Mucosa of descending colon (tissue), 3 donors: Measurements from ENCODE around the gene MTUS2. TPM values are rescaled to one million over a fixed set of nuclear protein-coding genes. Genes with fewer than 3 reads are reported as not detected.

Experiments used
- ATAC-seq: fragments of 200-7000 bp; cut with Tn5 transposase; one replicate; pipeline ENCODE4 v1.9.1; 2020; ENCODE audit warnings: mild to moderate bottlenecking, moderate library complexity
- DNase-seq, 3 donors: peaks; one replicate each; pipeline ENCODE4 v3.0.0-alpha.2; 2020
- H3K36me3 ChIP-seq: fragments of 200-600 bp; one replicate; pipeline ENCODE4 v1.8.0; 2021; ENCODE audit warnings: low read depth, mild to moderate bottlenecking
- H3K4me1 ChIP-seq: fragments of 200-600 bp; one replicate; pipeline ENCODE4 v1.8.0; 2021; ENCODE audit warnings: low read depth, mild to moderate bottlenecking
- H3K4me3 ChIP-seq: fragments of 200-600 bp; one replicate; pipeline ENCODE4 v1.8.0; 2021; ENCODE audit warnings: mild to moderate bottlenecking
- H3K9me3 ChIP-seq: fragments of 200-600 bp; one replicate; pipeline ENCODE4 v1.8.0; 2021; ENCODE audit warnings: mild to moderate bottlenecking
- CTCF ChIP-seq: fragments of 200-600 bp; IDR thresholded peaks from one replicate; pipeline ENCODE4 v1.8.0; 2022; ENCODE audit warnings: antibody characterized with exemption, mild to moderate bottlenecking
- intact Hi-C, 2 donors: fragments of 100-400 bp; cut with DNase I in 1 of 2; cut with micrococcal nuclease in 1 of 2; formaldehyde crosslinking; loops; one replicate each; pipeline versions ENCODE4 v1.11.0 to v1.11.1; 2022; cut with DNase I, micrococcal nuclease
- total RNA-seq, 3 donors: library from RNA; stranded (reverse); fragmentation: NEBNext Ultra II Directional in 2 of 3; extraction: Animal tissue kit (Norgen Biotek cat#: 25700) in 2 of 3; gene quantifications; one replicate each; pipeline versions ENCODE4 v1.2.1 to v1.2.4, GENCODE V29; 2021 to 2023
- donor health status: DM: no; HTN: no; CAD: no; lungs with moderate emphysema.
- donor health status: DM: no; HTN: no; CAD: no.
- donor health status: DM: no; HTN: yes; CAD: no.

Gene MTUS2
- total RNA-seq, 3 donors from 2014 or later: 0.09 to 0.85 (median 0.60) TPM

- intact Hi-C loops: no loop called here
- no peaks in the 10 kb centered on the region for H3K4me1 ChIP-seq
- DNase-seq (no peak), ATAC-seq (no peak)
- no peak overlapping the region for H3K4me3 ChIP-seq
- TF ChIP-seq CTCF: no peak
- H3K36me3 ChIP-seq: no peaks in the 10 kb centered on the region
- H3K9me3 ChIP-seq: no peaks in the 10 kb centered on the region
These were observed 459.5 kb downstream of the MTUS2 start for GRCh38 chr13:29279356-29280254.

DNA sequence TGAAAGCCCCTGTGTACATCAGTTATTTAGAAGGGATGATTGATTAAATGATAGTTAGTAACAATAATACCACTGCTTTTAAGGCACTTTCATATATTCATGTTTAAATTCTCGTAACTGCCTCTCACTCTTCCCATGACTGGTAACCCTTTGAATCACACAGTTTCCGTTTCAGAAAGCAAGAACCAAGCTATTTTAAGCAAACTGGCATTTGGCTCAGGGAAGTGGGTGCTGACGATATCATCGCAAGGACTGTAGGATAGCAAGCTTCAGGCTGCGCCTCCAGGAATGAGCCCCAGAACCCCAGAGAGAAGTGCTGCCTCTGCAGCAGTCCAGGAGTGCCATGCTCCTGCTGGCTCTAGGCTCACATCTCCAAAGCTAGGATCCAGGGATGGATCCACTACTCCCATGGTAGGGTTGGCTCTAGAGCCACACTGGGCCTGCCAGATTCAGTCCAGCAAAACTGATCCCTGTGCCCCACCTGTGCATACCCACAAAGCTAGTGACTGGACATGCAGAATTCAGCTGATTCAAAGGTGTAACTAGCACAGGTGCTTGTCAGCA lies 461.9 kb downstream of the MTUS2 start:
- ATAC-seq: no peak
- no peak for TF ChIP-seq CTCF
- H3K4me1 ChIP-seq: no peaks in the 10 kb centered on the region
- H3K36me3 ChIP-seq: no peaks in the 10 kb centered on the region
- no peak for DNase-seq
- intact Hi-C loops: no loop called here
- no peaks in the 10 kb centered on the region for H3K9me3 ChIP-seq
- no peak overlapping the region for H3K4me3 ChIP-seq

DNA sequence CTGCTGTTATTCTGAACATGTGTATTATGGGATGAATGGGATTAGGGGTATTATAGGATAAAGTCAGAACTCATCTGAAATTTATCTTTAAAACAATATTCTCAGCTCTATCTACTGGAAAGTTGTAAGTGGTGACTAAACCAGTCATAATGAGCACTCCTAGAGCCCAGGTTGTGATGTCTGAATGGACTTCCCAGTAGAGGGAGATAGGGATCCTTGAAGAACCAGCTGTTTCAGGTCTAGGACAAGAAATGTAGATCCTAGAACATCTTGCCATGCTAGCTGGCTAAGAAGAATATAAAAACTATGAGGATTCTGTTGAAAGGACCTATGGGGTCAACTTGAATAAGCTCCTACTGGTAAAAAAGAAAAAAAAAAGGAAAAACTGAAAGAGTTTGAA lies 464.6 kb downstream of the MTUS2 start:
- DNase-seq (no peak), ATAC-seq (no peak)
- TF ChIP-seq CTCF: no peak
- intact Hi-C loops: no loop called here
- Histone ChIP-seq H3K9me3 (no peaks in the 10 kb centered on the region), H3K4me3 (no peak overlapping the region), H3K4me1 (no peaks in the 10 kb centered on the region), H3K36me3 (no peaks in the 10 kb centered on the region)

GRCh38 chr13:29287237-29287636 lies 467.1 kb downstream of the MTUS2 start:
- intact Hi-C loops: no loop called here
- TF ChIP-seq CTCF: no peak
- H3K9me3 ChIP-seq: no peaks in the 10 kb centered on the region
- no peak for DNase-seq
- no peak for ATAC-seq
- H3K4me3 ChIP-seq: no peak overlapping the region
- no peaks in the 10 kb centered on the region for H3K4me1 ChIP-seq
- H3K36me3 ChIP-seq: no peaks in the 10 kb centered on the region

DNA sequence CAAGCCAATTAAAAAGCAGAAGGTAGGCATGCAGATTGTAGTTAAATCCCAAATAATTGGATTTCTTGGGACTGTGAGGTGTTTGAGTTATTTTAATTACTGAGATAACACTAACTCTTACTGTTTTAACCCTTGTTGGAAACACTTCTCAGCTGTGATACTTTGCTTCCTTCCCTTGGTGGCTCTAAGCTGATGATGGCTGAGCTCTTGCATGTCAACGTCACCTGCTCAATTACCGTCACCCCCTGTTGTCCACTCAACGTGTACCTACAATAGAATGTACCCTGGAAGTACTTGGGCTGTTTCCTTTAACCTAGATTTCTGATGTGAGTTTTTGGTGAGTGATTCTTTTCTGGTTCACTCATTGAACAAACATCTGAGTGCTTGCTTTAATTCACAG lies 471.9 kb downstream of the MTUS2 start:
- ATAC-seq (no peak), DNase-seq (no peak)
- Histone ChIP-seq H3K36me3 (no peaks in the 10 kb centered on the region), H3K4me3 (no peak overlapping the region), H3K9me3 (no peaks in the 10 kb centered on the region), H3K4me1 (no peaks in the 10 kb centered on the region)
- no peak for TF ChIP-seq CTCF
- intact Hi-C loops: no loop called here
